Activated naive CD8-positive, alpha-beta T cell treated with anti-CD3 and anti-CD28 coated beads, Interleukin-2, amount 50 U/mL, for 16 hours (primary cell): ENCODE results near the gene SLC45A1.

Source experiments
- DNase-seq: peaks from one replicate; pipeline ENCODE4 v3.0.0-alpha.2; 2020; ENCODE audit warnings: low read depth, low spot score

Gene SLC45A1

DNA sequence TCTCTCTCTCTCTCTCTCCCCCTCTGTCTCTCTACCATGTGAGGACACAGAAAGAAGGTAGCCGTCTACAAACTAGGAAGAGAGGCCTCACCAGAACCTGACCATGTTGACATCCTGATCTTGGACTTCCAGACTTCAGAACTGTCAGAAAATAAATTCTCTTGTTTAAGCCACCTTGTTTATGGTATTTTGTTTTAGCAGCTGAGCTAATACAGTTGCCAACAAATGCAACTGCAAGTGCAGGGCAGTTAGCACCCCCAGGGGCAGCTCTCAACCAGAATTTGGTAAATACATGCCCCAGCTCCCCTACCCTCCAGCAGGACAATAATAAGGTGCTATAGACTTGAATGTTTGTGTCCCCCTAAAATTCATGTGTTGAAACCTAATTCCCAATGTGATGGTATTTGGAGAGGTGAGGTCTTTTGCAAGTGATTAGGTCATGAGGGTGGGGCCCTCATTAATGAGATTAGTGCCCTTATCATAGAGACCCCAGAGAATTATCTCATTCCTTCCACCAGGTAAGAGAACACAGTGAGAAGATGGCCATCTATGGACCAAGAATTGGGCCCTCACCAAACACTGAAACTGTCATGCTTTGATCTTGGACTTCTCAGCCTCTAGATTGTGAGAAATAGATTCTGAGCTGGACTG lies 6.7 kb upstream of the SLC45A1 start:
- DNase-seq: no peak

GRCh38 chr1:8312235-8313218 lies 5.4 kb upstream of the SLC45A1 start:
- DNase-seq: no peak

- DNase-seq: no peak
These were observed 4.7 kb upstream of the SLC45A1 start for GRCh38 chr1:8313231-8313630.

DNA sequence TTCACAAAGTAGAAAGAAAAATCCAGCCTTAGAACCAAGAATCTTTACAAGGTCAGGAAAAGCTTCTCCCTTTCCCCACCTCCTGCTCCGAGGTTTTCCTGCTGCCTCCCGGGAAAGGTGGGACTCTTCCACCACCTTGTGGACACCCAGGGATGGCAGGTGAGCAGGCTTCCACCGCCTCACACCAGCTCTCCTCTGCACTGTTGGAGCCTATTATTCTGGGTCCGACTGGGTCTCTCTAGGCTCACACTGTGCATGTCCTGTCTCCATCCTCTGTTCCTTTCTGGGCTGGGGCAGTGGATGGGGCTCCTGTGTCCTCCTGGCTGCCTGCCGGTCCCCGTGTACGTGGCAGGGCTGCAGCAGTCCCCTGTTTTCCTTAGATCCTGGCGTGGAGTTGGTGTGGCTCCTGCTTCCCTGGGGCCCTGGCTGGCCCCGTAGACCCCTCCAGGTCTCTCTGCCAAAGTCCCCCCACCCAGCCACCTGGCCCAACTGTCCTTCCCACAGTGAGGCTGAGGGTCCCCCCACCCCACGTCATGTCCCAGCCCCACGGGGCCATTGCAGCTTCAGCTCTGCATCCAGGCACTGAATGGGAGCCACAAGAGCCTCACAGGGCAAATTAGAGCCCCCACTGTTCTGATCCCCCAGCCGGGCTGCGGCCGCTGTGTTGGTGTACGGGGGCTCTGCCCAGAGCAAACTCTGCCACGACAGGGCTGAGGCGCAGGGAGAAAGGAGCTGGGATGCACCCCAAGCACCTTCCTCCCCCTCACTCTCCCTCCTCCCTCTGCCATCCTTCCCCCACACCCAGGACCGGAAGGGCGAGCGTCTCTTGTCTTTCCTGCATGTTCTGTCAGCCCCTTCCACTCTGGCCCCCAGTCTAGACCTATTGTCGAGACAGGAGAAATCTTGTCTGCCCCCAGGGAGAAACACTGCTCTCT lies 3.3 kb upstream of the SLC45A1 start:
- DNase-seq: no peak

- DNase-seq: no peak
These were observed 2.1 kb upstream of the SLC45A1 start for GRCh38 chr1:8315573-8316475.

DNA sequence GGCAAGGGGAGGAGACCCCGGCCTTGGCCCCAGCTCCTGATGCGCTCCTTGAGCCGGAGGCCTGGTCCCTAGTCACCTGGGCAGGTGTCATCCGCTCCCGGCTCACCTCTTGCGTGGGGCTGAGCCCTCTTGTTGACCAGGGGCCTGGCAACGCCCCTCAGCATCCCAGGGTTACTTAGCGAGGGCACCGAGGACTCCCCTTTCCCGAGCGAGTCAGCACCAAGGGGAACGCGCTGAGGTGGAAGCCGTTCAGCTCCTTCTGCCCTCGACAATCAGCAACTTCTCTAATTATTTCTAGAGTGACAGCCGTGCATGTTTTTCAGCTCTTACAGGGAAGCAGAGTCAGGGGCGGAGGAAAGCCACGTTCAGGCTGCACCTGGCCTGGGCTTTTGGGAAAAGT lies 522 bp downstream of the SLC45A1 start:
- DNase-seq: no peak

- no peak for DNase-seq
These were observed 3.7 kb downstream of the SLC45A1 start for GRCh38 chr1:8321612-8322011.

GRCh38 chr1:8323706-8324105 lies 5.8 kb downstream of the SLC45A1 start:
- no peak for DNase-seq

- DNase-seq: no peak
These were observed 6.4 kb downstream of the SLC45A1 start for GRCh38 chr1:8324176-8324810.

- no peak for DNase-seq
These were observed 7.9 kb downstream of the SLC45A1 start for GRCh38 chr1:8325771-8326170.

GRCh38 chr1:8326265-8326664 lies 8.4 kb downstream of the SLC45A1 start:
- no peak for DNase-seq

- DNase-seq: no peak
These were observed 10.4 kb downstream of the SLC45A1 start for GRCh38 chr1:8328271-8328670.

DNA sequence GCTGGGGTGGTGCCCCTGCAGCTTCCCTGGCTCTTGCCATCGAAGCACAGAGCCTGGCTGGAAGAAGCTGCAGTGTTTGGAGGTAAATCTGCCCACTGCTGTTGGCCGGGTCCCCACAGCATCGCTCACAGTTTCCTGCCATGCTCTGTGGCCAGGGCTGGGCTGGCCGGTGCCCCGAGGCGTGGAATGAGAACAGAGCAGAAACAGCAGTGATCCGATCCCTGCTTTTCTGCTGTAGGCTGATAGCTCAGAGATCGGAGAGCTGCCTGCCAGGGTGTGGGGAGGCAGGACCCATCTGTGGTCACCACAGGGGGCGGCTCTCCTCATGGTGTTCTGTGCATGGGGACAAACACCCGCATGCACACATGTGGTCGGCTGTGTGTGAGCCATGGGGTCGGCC lies 11.5 kb downstream of the SLC45A1 start:
- DNase-seq: no peak

GRCh38 chr1:8329858-8330257 lies 11.9 kb downstream of the SLC45A1 start:
- no peak for DNase-seq

- no peak for DNase-seq
These were observed 12.6 kb downstream of the SLC45A1 start for GRCh38 chr1:8330271-8331125.

DNA sequence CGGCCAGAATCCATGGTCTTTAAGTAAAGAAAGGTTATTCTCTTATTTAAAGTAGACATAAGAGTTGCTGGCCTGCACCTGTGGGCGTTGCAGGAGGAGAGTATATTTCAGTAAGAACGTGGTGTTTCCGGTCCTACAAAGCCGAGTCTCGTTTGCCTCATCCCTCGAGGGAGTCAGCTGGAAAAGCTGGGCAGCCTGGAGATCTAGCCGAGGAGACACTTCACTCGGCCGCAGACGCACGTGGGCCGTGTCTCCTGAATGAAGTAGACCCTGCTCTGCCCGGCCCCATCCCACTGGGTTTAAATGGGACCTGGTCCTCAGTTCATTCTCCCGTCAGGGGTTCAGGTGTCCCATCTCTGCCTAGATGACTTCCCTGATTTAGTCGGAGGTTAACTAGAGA lies 14.9 kb downstream of the SLC45A1 start:
- DNase-seq: no peak

- DNase-seq: no peak
These were observed 15.5 kb downstream of the SLC45A1 start for GRCh38 chr1:8333246-8333987.

DNA sequence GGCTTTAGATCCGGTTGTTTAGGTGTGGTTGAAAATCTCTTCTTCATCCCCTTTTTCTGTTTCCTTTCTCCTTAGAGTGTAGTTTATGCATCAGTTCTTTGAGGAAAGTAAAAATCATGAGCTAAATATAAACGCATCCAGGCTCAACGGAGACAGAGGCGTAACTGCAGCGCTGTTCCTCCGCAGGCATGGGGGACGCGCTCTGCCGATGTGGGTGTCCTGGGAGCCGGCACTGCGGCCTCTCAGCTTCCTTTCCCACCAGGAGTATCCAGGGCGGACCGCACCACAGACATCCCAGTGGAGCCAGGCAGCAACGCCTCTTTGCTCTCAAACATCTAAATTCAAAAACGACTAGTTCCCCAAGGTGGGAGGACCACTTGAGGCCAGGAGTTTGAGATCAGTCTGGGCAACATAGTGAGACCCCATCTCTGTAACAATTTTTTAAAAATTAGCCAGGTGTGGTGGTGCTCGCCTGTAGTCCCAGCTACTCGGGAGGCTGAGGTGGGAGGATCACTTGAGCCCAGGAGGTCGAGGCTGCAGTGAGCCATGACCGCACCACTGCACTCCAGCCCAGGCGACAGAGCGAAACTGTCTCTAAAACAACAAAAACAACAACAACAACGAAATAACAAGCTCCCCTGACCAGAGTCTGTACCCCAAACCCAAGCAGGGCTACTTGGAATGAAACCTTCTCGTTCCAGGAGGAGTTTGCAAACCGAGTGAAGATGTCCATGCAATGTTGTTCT lies 16.4 kb downstream of the SLC45A1 start:
- DNase-seq: no peak
